ENCODE measurements around the gene DHRS3.

The DHRS3 gene

DNA sequence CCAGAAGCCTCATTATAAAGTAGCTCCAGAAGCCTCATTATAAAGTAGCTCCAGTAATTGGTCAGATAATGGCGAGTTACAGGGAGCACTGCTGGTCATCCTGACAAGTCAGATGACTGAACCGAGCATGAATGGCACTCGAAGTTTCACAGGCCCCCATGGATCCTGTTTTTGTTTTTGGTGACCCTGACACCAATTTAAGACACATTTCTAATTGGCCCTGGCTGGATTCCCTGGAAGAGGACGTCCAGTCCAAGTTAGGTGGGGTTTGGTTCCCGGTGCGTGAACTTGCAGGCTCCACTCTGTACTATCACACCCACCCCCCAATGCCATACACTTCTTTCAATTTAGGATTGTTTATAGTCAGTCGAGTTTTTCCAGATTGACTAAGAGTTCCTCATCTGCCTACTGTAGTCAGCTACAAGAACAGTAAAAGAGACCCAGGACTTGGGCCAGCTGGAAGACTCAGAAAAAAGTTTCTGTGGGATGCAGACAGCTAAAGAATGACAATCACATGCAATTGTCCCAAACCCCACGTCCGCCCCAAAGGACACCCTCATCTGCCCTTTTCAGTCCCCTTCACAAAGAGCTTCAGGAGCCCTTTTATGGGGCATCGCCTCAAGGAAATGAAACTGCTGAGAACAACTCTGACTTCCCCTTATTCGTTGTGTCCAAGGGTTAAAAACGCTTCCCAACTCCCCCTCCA lies 2.7 kb downstream of the DHRS3 start:
- TF ChIP-seq, protein P1, sequence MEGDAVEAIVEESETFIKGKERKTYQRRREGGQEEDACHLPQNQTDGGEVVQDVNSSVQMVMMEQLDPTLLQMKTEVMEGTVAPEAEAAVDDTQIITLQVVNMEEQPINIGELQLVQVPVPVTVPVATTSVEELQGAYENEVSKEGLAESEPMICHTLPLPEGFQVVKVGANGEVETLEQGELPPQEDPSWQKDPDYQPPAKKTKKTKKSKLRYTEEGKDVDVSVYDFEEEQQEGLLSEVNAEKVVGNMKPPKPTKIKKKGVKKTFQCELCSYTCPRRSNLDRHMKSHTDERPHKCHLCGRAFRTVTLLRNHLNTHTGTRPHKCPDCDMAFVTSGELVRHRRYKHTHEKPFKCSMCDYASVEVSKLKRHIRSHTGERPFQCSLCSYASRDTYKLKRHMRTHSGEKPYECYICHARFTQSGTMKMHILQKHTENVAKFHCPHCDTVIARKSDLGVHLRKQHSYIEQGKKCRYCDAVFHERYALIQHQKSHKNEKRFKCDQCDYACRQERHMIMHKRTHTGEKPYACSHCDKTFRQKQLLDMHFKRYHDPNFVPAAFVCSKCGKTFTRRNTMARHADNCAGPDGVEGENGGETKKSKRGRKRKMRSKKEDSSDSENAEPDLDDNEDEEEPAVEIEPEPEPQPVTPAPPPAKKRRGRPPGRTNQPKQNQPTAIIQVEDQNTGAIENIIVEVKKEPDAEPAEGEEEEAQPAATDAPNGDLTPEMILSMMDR (conservative IDR thresholded peaks at IDR 0.05; ENCODE audit: control insufficient read depth, insufficient read depth, low read depth, low read length), result no peak
- no peak for DNase-seq (ENCODE audit: low read depth)
- H3K4me3 ChIP-seq (ENCODE audit: control insufficient read depth, low read depth, low read length), result peak overlapping the region; percentile 65

DNA sequence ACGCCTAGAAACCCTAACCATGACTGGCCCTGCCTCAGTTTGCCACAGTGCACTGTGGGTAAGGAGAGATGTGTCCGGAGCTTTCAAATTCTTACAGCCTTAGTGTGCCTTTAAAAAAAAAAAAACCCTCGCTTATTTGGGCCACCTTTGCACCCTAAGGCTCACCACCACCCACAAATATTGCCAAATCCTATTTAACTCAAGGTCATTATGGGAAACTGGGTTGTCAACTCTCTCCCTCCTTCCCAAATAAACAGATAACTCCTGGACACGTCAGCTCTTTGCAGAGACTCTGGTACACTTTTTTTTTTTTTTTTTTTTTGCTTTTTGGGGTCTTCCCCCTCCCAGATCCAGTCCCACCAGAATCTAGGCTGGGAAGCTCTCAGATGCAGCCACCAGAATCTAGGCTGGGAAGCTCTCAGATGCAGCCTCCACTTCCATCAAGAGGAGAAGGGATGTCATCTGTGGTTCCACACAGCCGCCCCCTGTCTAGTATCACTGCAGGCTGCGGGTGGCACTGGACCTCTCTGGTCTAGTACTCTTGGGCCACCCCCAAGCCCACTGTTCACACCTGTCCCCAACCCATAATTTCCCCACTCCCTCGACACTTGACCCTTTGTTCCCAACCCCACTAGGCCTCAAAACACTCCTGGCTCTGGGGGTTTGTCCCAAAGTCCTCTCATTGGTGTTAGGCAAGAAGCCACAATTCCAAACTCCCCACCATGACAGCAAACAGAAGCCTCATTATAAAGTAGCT lies 3.4 kb downstream of the DHRS3 start:
- DNase-seq (ENCODE audit: low read depth), result no peak
- H3K4me3 ChIP-seq (ENCODE audit: control insufficient read depth, low read depth, low read length), result no peak overlapping the region
- TF ChIP-seq, protein P1 (conservative IDR thresholded peaks at IDR 0.05; ENCODE audit: control insufficient read depth, insufficient read depth, low read depth, low read length), result no peak

DNA sequence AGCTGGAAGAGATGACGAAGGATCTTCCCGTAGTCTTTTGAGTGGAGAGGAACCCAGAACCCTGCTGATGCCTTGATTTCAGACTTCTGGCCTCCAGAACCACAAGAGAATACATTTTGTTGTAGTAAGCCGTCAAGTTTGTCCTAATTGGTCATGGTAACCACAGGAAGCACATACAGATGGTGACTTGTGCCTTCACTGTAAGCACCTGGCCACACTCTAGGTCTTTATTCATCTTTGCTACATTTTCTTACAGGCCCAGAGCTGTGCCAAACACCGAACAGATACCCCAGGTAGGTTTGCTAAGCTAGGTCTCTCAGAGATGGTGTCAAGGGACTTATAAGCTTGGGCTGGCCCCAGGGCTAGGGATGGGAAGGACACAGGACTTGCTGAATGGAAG lies 4.8 kb downstream of the DHRS3 start:
- no peak for DNase-seq (ENCODE audit: low read depth)
- H3K4me3 ChIP-seq (ENCODE audit: control insufficient read depth, low read depth, low read length), result no peak overlapping the region
- TF ChIP-seq, protein P1 (conservative IDR thresholded peaks at IDR 0.05; ENCODE audit: control insufficient read depth, insufficient read depth, low read depth, low read length), result no peak

DNA sequence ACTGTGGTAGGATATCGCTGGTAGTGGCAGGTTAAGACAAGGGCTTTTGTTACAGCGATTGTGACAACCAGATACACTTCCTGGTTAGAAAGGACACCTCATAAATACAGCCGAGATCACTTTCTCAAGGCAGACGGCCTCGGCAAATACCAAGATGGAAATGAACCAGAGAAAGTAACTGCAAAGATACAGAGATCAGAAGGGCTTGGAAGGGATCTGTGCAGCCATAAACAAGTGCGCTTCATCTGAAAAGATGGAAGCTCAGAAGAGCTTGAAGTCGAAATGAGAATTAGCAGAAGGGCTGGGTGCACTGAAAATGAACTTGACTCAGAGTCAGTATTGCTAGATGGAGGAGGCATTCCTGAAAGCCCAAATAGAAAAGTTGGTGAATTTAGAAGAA lies 7.1 kb downstream of the DHRS3 start:
- H3K4me3 ChIP-seq (ENCODE audit: control insufficient read depth, low read depth, low read length), result no peak overlapping the region
- no peak for DNase-seq (ENCODE audit: low read depth)
- TF ChIP-seq, protein P1 (conservative IDR thresholded peaks at IDR 0.05; ENCODE audit: control insufficient read depth, insufficient read depth, low read depth, low read length), result no peak

DNA sequence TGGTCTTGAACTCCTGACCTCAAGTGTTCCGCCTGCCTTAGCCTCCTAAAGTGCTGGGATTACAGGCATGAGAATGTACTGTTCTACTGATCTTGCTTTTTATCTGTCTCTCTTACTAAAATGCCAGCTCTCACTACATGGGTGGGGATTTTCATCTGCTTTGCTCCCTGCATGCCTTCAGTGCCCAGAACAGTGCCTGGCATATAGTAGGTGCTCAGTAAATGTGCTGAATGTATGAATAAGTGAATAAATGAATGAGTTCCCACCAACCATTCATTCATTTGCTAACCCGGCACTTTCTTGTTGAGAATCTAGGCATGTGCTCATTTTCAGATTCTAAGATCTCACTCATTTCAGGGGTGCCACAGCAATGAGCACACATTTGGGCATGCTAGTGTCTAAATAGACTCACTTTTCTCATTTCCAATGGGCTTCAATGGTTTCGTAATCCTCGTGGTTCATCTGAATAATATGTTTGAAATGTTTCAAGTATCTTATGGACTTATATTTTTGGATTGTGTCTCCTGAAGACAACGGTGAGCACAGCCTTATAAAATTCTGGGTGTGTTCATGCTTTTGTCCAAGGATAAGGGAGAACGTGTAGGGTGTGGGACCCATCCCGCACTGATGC lies 7.6 kb downstream of the DHRS3 start:
- TF ChIP-seq, protein P1 (conservative IDR thresholded peaks at IDR 0.05; ENCODE audit: control insufficient read depth, insufficient read depth, low read depth, low read length), result no peak
- no peak overlapping the region for H3K4me3 ChIP-seq (ENCODE audit: control insufficient read depth, low read depth, low read length)
- DNase-seq (ENCODE audit: low read depth), result peak; percentile 55

DNA sequence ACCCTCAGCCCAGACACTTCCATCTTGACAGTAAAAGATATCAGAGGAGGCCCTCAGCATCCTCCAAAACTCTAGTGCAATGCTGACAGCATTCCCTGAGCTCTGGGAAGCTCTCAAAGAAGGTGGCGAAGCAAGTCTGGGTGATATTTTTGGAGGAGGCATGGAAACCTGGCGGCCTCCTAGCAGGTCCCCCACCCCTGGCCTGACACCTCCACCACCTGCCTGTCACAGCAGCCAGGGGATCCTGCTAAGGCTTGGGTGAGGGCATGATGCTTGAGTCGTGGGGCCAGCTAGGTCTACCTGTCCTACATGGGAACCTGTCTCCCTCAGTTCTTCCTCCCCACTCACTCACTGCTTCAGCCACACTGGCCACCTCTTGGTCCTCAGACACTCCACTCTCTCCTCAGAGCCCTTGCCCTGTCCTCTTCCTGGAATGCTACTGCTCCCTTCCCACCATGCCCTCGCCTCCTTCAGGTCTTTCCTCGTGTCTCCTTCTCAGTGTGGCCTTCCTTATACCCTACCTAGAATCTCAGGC lies 8.5 kb downstream of the DHRS3 start:
- no peak overlapping the region for H3K4me3 ChIP-seq (ENCODE audit: control insufficient read depth, low read depth, low read length)
- no peak for DNase-seq (ENCODE audit: low read depth)
- TF ChIP-seq, protein P1 (conservative IDR thresholded peaks at IDR 0.05; ENCODE audit: control insufficient read depth, insufficient read depth, low read depth, low read length), result no peak

All from fibroblast of mammary gland (primary cell).